ENCODE results near the gene ZSCAN12. TPM values are rescaled to one million over a fixed set of nuclear protein-coding genes. Genes with fewer than 3 reads are reported as not detected.

Gene ZSCAN12
- polyA plus RNA-seq, 1 donor (not counting 4 experiments of a cell fraction or from before 2014, with no cell fraction given) = 4.0 TPM

DNA sequence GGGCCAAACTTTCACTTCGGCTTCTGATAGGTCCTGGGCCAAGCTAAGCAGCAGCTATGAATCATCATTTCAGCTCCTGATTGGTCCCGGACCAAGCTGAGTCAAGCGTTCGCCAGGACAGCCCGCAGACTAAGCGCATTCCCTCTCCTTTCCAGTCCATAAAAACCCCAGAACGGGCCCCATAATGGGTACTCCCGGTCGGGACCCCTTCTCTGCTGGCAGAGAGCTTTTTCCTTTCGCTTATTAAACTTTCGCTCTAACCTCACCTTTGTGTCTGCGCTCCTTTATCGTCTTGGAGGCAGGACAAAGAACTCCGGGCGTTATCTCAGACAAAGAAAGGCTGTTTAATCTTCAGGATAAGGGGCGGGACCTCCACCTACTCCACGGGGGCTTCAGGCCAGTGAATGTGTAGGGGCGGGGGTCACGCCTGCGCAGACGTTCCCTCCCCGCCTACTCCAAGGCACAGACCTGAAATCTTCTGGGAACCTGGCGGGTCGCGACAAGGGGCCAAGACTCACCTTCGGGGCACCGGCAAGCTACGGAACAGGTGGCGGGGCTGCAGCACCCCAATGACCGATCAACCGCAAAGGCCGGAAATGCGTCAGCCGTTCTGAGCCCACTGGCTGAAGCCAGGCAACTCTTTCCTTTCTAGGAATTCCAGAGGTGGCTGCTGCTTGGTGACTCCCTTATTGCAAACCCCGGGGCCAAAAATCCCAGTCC is 63.8 kb downstream of the ZSCAN12 start, which contains the start of gene ZSCAN31:
Gene ZSCAN31 (minus strand): TSS at position 585 of the 720 bp plus-strand sequence. CDS start 6,465 bp downstream, outside the sequence.
- H3K79me2 ChIP-seq (ENCODE audit: control insufficient read depth, insufficient read depth, low read length) = no peaks in the 10 kb centered on the region
- peak within 1 kb of the TSS; percentile 95 for H3K4me2 ChIP-seq (ENCODE audit: control insufficient read depth, extremely low read depth, insufficient read depth, low read depth, low read length)
- peak within 1 kb of the TSS; percentile 87 for H2AFZ ChIP-seq (ENCODE audit: control insufficient read depth, low read length)
- TF ChIP-seq, protein P1, sequence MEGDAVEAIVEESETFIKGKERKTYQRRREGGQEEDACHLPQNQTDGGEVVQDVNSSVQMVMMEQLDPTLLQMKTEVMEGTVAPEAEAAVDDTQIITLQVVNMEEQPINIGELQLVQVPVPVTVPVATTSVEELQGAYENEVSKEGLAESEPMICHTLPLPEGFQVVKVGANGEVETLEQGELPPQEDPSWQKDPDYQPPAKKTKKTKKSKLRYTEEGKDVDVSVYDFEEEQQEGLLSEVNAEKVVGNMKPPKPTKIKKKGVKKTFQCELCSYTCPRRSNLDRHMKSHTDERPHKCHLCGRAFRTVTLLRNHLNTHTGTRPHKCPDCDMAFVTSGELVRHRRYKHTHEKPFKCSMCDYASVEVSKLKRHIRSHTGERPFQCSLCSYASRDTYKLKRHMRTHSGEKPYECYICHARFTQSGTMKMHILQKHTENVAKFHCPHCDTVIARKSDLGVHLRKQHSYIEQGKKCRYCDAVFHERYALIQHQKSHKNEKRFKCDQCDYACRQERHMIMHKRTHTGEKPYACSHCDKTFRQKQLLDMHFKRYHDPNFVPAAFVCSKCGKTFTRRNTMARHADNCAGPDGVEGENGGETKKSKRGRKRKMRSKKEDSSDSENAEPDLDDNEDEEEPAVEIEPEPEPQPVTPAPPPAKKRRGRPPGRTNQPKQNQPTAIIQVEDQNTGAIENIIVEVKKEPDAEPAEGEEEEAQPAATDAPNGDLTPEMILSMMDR (optimal IDR thresholded peaks at IDR 0.05 in 1 of 3, IDR thresholded peaks at IDR 0.05 in 1 of 3, conservative IDR thresholded peaks at IDR 0.05 in 1 of 3; ENCODE audit: extremely low read depth in 1 of 3, insufficient read depth in 2 of 3, low read length in 3 of 3) = no peak
- TF ChIP-seq EZH2 (IDR thresholded peaks at IDR 0.05; ENCODE audit: low read length) = no peak
- no peaks in the 10 kb centered on the region for H3K36me3 ChIP-seq (ENCODE audit: control insufficient read depth in 2 of 2, extremely low read depth in 1 of 2, insufficient read depth in 2 of 2, low read length in 2 of 2)
- H3K9me1 ChIP-seq (ENCODE audit: control insufficient read depth, extremely low read depth, insufficient read depth, low read length) = no peaks in the 10 kb centered on the region
- DNase-seq (ENCODE audit: low read depth, low spot score) (peak; percentile 84), FAIRE-seq (peak; percentile 93)
- H3K4me3 ChIP-seq (ENCODE audit: control insufficient read depth in 2 of 3, extremely low read depth in 1 of 3, insufficient read depth in 2 of 3, low read depth in 1 of 3, low read length in 3 of 3) = peak within 1 kb of the TSS; percentile 51 to 85 (median 81)
- peaks cover 13% of the 10 kb centered on the region for H3K4me1 ChIP-seq (ENCODE audit: control insufficient read depth, extremely low read depth, insufficient read depth, low read length)
- no peaks in the 10 kb centered on the region for H3K9me3 ChIP-seq (ENCODE audit: control insufficient read depth, low read depth, low read length)
- H3K27me3 ChIP-seq (ENCODE audit: control insufficient read depth, extremely low read depth, insufficient read depth, low read length) = no peaks in the 10 kb centered on the region
- dilution Hi-C loops (cut with MboI; ENCODE audit: extremely low pct_ligation_motif_present, low sequenced_read_pairs) = no loop called here
- no peaks in the 10 kb centered on the region for H4K20me1 ChIP-seq (ENCODE audit: control insufficient read depth, extremely low read depth, insufficient read depth, low read length)
- peak within 1 kb of the TSS; percentile 86 for H3K27ac ChIP-seq (ENCODE audit: control insufficient read depth, insufficient read depth, low read length)
- peak within 1 kb of the TSS; percentile 82 for H3K9ac ChIP-seq (ENCODE audit: control insufficient read depth, extremely low read depth, insufficient read depth, low read length)

DNA sequence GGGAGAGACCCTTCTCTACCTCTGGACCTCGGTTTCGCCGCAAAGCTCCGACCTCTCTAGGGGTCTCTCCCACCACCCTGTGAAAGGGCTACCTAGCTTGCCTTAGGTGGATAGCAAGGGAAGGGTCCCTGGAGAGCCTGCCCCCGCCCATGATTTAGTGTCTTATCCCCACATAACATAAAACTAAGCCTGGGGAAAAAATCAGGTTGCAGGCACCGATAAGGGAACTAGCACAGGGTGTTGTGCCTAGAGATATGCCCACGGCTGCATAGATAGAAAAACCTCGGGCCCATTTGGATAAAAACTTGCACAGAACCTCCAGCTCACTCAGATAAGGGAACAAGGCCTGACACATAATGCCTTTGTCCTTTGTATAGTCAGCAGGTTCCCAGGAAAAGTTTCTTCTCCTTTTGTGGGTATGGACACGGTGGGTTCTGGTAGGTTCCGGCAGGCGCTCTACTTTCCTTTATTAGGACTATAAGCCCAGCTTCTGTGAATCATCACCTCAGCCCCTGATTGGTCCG is 64.4 kb downstream of the ZSCAN12 start:
- H3K27ac ChIP-seq (ENCODE audit: control insufficient read depth, insufficient read depth, low read length) = no peak overlapping the region
- peak overlapping the region in 2 of 3 experiments; percentile 81 to 85 for H3K4me3 ChIP-seq (ENCODE audit: control insufficient read depth in 2 of 3, extremely low read depth in 1 of 3, insufficient read depth in 2 of 3, low read depth in 1 of 3, low read length in 3 of 3)
- H3K4me2 ChIP-seq (ENCODE audit: control insufficient read depth, extremely low read depth, insufficient read depth, low read depth, low read length) = peak overlapping the region; percentile 95
- H2AFZ ChIP-seq (ENCODE audit: control insufficient read depth, low read length) = peak overlapping the region; percentile 27
- FAIRE-seq (no peak), DNase-seq (ENCODE audit: low read depth, low spot score) (no peak)
- no peaks in the 10 kb centered on the region for H3K27me3 ChIP-seq (ENCODE audit: control insufficient read depth, extremely low read depth, insufficient read depth, low read length)
- H3K9me1 ChIP-seq (ENCODE audit: control insufficient read depth, extremely low read depth, insufficient read depth, low read length) = no peaks in the 10 kb centered on the region
- no peak for TF ChIP-seq EZH2 (IDR thresholded peaks at IDR 0.05; ENCODE audit: low read length)
- TF ChIP-seq, protein P1 (optimal IDR thresholded peaks at IDR 0.05 in 1 of 3, IDR thresholded peaks at IDR 0.05 in 1 of 3, conservative IDR thresholded peaks at IDR 0.05 in 1 of 3; ENCODE audit: extremely low read depth in 1 of 3, insufficient read depth in 2 of 3, low read length in 3 of 3) = no peak
- peak overlapping the region; percentile 82 for H3K9ac ChIP-seq (ENCODE audit: control insufficient read depth, extremely low read depth, insufficient read depth, low read length)
- dilution Hi-C loops (cut with MboI; ENCODE audit: extremely low pct_ligation_motif_present, low sequenced_read_pairs) = no loop called here
- H3K36me3 ChIP-seq (ENCODE audit: control insufficient read depth in 2 of 2, extremely low read depth in 1 of 2, insufficient read depth in 2 of 2, low read length in 2 of 2) = no peaks in the 10 kb centered on the region
- no peaks in the 10 kb centered on the region for H4K20me1 ChIP-seq (ENCODE audit: control insufficient read depth, extremely low read depth, insufficient read depth, low read length)
- H3K4me1 ChIP-seq (ENCODE audit: control insufficient read depth, extremely low read depth, insufficient read depth, low read length) = peaks cover 13% of the 10 kb centered on the region
- no peaks in the 10 kb centered on the region for H3K79me2 ChIP-seq (ENCODE audit: control insufficient read depth, insufficient read depth, low read length)
- no peaks in the 10 kb centered on the region for H3K9me3 ChIP-seq (ENCODE audit: control insufficient read depth, low read depth, low read length)

Data from keratinocyte (primary cell).